Kidney capillary endothelial cell (primary cell): ENCODE data around the gene RGL4.

ENCODE experiments used
- DNase-seq: peaks from one replicate; pipeline ENCODE4 v3.0.0-alpha.2; 2018; ENCODE audit warnings: low spot score

RGL4 gene

DNA sequence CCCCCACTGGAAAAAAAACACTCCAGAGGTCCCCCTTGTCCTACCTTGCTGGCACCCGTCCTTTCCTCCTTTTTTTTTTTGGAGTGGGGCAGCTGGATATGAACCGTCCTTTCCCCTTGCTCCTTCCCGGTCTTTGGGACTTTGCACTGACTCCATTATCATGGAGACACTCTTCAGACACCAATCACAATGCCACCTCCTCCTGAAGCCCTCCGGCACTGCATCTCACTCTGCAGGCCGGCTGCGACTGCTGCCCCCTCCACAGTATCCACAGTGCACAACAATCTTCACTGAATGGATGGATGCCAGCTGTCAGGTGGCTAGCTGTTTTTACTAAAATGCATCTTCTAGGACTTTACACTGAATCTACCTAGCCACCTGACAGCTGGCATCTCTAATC is 12.7 kb upstream of the RGL4 start:
- DNase-seq: no peak

DNA sequence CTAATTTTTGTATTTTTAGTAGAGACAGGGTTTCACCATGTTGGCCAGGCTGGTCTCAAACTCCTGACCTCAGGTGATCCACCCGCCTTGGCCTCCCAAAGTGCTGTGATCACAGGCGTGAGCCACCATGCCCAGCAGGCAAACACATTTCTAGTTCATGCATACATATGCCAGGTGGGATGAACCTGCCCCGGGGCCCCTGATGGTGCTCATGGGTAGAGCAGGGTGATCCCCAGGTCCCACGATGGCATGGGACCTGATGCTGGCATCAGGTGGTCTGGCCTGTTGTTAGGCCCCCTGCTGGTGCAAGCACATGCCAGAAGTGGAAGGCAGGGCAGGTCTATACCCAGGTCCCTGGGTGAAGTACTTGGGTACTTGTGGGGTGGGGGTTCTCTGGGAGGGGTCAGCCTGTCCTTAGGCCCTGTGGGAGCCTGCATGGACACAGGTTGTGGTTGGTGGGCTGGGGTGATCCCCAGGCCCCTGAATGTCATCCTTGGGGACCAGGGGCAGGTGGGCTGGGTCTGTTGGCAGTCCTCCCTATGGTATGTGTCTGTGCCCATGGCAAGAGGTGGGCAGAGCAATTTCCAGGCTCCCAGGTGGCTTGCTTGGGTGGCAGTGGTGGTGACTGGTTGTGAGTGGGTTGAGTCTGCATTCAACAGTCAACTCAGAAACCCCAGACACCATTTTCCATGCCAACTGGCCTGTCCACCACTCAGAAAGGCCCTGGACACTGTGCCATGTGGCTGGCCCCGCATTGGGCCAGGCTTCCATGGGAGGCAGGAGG is 9.6 kb upstream of the RGL4 start:
- DNase-seq: no peak

DNA sequence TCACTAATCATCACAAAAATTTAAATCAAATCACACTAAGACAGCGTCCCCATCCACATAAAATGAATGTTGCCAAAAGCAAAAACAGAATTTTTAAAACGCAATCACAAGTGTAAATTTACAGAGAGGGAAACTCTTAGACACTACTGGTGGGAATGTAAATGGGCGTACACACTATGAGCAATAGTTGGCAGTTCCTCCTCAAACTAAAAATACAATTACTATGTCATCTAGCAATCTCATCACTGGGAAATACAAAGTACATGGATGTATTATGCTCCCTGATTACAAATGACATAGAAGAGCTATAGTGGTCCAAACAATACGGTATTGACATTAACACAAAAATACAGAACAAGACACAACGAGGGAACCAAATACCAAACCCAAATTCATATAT is 8.7 kb upstream of the RGL4 start:
- no peak for DNase-seq

DNA sequence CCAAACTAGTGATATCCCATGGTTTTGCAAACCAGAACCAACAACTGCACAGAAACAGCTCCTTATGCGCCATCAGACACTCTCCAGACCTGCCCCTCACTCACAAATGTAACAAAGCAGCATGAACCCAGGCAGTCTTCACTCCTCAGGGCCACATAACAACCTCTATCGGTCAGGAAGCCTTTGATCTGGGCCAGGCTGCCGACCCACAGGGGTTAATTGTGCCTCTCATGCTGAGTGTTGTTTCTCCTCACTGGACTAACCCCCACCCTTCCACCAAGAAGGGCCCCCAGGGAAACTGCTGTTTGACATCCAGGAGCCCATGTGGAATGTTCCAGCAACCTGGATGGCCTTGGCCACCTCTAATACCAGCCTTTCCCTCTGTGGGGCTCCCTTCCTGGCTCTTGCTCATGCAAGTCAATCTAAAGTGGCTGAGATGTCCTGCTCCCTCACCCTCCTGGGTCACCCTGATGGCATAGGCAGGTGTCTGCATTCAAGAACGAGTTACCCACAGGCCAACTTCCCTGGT is 7.9 kb upstream of the RGL4 start:
- DNase-seq: no peak

DNA sequence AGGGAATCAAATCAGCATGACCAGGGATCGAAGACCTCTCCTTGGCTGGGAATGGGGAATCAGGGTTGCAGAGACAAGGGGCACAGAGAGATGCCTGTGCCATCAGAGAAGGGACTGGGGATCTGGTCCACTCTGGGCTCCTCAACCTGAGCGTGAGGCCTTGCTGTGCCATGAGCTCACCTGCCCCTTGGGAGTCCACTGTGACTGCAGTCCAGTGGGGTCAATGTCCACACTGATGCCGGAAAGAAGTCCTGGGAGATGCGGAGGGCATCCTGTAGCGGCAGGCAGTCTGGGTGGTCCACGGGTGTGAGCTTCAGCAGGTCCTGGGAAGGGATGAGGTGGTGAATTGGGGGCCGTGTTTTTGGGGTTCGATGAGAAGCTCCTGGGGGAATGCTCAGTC is 7.3 kb upstream of the RGL4 start:
- no peak for DNase-seq

DNA sequence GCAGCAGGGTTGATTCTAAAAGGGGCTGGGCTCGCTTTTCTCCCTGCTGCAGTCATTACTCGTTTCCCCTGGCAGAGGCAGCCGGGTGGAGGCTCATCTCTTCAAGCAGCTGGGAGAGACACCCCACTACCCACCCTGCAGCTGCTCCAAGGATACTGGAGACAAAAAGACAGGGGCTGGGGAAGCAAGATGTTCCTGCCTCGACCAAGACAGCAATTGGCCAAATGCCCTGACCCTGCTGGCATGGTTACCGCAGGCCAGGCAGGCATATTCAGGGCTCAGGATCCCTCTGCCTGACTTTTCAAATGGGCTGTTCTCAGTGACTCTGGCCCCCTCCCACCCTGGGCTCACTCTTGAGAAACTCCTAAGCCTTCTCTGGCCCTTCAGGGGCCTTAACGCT is 6.8 kb upstream of the RGL4 start:
- no peak for DNase-seq

DNA sequence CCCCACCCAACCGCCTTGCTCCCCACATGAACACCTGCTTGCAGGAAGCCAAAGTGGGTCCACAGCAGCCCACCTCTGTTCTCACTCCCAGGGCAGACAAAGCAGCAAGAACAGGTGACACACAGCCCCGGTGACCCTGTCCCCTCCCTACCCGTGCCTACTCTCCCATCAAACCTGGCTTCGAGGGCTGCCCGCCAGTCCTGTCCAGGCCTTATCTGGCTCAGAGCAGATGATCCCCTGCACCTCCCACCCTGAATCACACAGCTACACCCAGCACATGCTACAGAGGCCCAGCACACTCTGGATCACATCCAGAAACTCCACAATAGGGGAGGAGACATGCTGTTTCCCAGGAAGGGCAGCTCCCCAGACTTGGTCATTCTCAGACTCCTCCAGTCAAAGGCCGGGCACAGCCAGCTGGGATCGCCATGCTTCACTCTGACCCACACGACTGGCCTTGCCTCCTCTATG is 6.2 kb upstream of the RGL4 start:
- no peak for DNase-seq

DNA sequence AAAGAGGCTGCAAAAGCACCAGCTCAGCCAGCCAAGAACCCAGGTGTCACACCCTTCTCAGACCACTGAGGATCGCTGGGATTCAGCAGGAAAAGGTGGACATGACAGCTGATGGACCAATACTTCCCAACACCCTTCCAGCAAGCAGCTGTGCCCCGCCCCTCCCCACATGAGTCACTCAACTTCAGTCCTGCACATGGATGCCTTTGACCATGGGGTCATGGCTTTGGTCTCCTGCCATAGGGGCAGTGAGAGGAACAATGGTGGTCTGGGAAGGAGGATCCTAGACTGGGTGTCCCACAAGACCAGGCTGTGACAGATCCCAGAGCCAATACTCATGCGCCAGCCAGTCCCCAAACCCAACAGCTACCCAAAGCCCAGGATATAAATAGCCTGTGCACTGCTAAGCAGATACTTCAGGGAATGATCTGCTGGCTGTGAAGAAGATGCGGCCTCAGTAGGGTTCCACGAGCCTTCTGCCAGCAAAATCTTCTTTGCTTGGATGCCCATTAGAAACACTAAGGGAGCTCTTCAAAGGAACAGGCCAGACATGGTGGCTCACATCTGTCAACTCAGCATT is 5.5 kb upstream of the RGL4 start:
- DNase-seq: no peak

DNA sequence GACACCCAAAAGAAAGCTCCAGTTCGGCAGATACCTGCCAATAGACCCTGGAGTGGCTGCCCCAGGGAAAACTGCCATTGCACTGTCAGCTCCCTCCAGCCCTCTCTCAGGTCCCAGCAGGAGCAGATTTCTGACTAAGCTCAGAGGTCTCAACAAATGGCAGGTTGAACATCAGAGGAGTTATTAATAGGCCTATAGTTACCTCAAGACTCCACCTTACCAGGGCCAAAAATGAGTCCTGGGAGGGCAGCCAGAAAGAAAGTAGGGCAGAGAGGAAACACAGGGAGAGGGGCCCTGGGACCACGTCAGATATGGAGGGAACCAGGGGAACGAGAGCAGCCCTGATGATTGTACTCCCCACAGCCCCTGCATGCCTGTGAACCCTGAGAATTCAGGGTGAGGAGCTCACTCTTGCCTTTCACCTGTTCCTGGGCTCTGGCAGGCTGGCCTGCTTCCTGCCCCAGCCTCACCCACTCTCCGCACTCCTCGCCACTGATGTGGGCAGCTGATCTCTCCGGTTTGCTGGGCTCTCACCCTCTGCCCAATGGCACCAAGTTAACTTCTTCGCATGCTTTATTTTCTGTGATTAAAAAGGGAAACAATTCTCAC is 4.3 kb upstream of the RGL4 start:
- no peak for DNase-seq

DNA sequence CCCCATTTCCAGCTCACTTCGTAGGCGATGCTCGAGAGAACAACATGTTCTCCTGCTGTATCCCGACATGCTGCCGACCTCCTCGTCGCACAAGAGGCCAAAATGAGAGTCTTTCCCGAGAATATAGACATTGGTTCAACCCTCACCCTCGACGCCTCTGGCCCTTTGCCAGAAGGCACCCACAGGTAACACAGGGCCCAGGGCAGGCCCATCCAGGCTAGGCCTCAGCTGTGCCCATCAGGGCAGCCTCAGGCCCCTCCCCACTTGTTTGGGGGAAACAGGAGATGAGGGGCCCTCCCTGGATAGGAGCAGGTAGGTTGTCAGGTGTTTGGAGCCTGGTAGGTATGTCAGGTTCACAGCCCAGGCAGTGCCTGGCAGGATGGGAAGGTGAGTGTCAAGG is 2.7 kb upstream of the RGL4 start:
- DNase-seq: no peak

DNA sequence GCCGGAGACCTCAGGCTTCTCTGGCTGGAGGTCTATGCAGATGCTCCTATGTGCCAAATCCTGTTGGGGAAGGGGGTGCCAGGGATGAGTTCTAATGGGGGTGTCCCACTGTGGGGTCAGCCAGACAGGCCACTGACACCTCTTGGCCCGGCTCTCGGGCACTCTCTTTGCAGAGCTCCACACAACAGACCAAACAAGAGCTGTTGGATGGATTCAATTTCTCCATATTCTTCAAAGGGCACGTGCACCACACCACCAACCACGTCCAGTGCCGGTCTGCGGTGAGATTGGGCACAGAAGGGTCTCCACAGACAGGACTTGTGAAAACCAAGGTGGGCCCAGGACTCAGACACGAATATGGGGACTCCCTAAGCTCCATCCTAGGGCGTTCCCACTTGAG is 2.2 kb upstream of the RGL4 start:
- no peak for DNase-seq

DNA sequence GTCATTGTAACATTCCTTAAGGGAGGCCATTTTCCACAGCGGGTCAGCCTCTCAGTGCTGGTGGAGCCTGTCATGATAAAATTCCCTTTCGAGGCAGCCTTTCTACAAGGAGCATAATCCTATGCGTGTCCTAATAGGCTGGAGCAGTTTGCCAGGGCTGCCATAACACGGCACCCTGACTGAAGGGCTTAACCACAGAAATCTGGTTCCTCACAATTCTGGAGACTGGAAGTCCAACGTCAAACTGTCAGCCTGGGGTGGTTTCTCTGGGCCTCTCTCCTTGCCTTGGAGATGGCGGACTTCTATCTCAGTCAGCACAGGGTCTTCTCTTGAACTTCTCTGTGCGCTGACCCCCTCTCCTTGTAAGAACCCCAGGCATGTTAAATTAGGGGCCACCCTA is 1.4 kb upstream of the RGL4 start:
- DNase-seq: no peak

DNA sequence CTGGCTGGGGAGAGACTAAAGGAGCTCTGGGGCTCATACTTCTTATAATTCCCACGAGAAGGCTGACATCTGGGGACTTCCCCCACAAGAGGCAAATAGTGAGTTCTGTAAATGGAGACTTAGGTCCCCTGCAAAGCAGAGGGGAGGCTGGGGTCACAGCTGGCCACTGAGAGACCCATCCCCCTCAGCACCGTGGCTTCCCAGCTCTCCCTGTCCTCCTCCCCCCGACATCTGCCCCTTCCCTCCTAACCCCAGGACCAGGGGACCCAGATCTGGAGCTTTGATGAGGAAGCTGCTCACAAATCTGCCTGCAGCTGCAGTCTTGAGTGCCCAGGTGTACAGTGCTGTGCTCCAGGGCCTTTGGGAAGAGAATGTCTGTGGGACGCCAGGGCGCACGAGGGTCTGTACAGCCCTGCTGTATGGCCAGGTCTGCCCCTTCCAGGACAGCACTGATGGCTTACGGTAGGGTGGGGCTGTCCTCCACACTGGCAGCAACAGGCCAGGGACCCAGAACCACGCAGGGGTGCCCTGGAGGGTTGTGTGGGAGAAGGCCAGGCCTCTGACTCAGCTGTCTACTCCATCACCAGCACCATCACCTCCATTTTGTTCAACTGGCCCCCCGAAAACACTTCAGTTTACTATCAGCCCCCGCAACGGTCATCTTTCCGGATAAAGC is 1.1 kb downstream of the RGL4 start:
- DNase-seq: no peak

DNA sequence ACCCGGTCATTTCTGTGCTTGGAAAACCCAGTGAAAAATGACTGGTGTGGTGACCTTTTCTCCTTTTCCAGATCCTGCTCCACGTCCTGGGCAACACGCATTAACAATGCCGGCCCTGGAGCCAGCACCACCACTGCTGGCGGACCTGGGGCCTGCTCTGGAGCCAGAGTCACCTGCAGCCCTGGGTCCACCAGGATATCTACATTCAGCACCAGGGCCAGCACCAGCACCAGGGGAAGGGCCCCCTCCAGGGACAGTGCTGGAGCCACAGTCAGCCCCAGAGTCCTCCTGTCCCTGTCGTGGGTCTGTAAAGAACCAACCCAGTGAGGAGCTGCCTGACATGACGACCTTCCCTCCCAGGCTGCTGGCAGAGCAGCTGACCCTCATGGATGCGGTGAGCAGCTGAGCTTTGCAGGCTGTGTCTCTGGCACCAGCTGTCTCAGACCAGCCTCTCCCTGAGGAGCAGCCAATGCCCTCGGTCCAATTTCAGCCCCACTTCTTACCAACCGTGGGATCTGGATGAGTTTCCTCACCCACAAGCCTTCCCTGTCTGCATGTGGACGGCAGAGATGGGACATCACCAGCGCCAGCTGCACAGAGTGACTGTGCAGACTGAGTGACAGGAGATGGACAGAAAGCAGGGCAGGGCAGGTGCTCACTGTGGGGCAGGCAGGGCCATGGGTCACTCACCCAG is 1.9 kb downstream of the RGL4 start:
- no peak for DNase-seq

DNA sequence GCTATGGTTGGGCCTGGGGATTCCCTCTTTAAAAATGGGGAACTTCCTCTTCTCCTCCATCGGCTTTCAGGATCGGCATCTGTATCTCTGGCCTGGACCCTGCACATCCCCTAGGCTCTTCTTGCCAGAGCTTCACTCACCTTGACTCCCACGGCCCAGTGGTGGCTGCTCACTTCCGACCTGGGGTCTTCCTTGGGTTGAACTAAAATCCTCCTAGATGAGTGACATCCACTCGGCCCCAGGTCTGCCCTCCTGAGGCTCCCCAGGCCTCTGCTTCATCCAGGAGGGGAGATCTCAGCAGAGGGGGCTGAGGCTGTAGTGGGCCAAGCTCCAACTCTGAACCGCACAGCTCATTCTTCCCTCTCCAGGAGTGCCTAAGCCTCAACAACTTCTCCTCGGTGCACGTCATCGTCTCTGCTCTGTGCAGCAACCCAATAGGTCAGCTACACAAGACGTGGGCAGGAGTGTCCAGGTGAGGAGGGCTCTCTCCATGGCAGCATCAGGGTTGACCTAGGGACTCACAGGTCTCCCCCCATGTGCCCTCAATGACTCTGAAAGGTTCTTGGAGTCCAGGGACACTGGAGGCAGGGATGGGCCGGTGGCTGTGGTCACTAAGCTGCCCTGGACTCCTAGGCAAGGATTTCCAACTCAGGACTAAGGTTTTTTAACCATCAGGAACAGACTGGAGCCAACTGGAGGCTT is 3.3 kb downstream of the RGL4 start:
- DNase-seq: no peak

DNA sequence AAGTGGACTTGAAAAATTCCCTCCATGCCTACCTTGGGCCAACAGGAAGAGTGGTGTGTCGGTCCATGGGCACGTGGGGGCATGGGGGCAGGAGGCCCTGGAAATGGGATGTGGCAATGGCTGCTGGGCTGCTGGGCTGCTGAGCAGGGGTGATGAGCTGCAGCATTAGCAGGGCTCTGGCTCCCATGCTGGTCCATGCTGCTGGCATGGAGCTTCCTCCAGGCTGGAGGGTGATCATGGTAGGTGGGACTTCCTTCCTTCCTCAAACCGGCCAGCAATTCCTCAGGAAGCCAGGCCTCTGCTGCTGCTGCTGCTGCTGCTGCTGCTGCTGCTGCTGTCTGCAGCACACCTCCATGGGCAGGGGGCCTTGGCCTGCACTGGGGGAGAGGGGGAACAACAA is 4.3 kb downstream of the RGL4 start:
- no peak for DNase-seq

DNA sequence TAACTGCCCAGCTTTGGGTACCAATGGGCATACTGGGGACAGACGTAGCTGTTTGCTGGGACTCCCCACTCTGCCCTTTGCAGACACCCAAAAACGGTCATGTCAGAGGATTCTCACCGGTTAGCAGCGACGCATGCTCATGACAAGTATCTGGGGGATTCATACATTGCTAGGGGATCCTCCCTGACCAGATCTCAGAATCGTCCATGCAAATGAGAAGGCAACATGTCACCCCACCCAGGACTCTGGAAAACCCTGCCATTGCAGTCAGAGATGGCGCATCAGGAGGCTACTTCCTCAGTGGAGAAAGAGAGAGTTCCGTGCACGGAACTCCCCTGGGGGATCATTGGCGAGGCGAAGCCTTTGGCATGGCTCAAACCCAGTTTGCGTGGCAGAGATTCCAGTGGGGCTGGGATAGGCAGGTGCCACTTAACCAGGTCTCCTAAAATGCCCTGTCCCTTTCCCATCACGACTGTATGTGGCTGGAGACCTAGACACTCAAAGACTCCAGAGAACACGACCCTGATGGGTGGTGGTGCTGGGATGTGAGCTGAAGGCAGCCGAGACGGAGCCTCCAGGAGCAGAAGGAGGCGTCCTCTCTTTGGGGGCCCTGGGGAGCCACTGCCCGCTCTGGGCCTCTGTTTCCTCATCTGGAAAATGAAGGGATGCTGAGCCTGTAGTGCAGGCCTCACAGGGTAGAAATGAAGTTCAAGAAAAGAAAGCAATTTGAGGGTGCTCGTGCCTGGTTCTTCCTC is 4.9 kb downstream of the RGL4 start:
- no peak for DNase-seq

DNA sequence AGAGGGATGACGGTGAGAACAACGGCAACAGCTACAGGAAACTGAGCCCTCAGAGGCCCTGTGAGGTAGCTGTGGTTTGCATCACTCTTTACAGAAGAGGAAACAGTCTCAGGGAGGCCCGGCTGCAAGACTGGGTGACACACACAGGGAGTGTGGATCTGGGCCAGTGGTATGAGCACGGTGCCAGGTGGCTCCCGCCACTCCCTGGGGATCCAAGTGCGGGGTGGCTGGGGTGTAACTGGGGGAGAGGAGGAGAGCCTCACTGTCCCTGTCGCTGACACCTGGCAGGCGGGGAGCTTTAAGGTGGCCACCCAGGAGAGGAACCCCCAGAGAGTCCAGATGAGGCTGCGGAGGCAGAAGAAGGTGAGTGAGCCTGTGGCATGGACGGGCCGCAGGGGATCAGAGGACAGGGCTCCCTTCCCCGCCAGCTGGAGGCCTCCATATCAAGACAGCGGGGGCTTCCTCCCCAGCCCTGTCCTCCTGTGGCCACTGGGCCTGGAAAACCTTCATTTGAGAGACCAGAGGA is 5.6 kb downstream of the RGL4 start:
- DNase-seq: no peak

DNA sequence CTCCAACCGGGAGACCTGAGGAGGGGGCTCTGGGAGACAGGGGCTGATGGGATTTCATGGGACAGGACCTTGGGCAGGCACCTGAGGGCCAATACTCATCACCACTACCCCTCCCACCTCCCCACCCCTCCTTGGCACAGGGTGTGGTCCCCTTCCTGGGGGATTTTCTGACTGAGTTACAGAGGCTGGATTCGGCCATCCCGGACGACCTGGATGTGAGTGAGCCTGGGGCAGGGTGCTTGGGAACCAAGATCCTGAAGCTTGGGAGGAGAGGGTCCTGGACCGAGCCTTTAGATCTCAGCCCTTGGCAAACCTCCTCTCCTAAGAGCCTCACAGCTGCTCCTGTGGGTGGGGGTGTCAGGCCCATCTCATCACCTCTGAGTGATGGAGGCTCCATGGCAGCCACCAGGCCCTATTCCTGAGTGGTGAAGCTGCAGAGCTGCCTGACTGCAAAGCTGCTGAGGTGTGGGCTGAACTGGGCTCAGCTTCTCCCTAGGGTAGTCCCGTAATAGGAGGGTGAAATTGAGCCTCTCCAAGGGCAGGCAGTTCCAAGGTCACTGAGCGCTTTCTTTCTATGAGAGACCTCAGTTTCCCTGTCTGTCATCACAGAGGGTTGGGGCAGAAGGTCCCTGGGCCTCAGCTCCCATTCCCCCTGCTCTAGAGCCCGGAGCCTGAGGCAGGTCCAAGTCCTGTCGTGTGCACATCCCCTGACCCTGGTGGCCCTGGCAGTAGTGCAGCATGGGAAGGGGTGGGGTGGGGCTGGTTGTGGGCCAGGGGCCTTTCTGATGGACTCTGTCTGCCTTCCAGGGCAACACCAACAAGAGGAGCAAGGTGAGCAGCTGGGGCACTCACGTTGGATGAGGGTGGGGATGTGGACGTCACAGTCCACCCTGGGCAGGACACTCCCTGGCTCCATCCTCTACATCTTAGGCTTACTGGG is 6.5 kb downstream of the RGL4 start:
- DNase-seq: no peak
